ENCODE data around the gene GIPR.
A peak's percentile ranks its signal among the peaks of the same experiment; 100 is the strongest.

Gene GIPR

DNA sequence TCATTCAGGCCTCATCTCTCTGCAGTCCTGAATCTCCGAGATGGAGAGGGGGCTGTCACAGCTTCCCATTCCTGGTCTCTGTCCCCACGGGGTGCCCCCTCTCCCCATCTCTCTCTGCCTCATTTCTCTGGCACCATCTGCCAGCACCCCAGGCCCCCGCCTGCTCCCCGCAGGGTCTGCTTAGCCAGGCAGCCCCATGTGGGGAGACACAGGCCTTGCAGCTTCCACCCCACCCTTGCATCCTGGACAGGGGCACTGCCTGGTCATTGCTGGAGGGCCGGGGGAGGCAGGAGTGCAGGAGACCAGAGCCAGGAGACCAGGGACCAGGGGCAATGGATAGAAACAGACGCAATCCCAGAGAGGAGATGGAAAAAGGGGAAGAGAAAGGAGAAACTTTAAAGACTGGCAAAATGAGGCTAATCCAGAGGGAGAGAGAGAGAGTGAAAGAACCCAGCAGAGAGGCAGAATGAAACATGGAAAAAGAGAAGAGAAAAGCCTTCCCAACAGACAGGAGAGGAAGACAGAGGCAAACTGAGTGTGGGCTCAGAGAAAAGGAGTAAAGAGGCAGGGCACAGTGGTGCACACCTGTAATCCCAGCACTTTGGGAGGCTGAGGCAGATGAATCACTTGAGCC lies 8.8 kb upstream of the GIPR start:
- Histone ChIP-seq H2AFZ (ENCODE audit: low read depth, low read length) (no peak overlapping the region), H3K9me3 (ENCODE audit: low read length) (no peaks in the 10 kb centered on the region), H3K27me3 (ENCODE audit: insufficient read depth, low read length) (no peaks in the 10 kb centered on the region), H3K4me1 (ENCODE audit: insufficient read depth, low read length) (peaks cover 5% of the 10 kb centered on the region), H3K4me3 (ENCODE audit: low read length) (no peak overlapping the region), H3K36me3 (ENCODE audit: insufficient read depth, low read length) (no peaks in the 10 kb centered on the region)

DNA sequence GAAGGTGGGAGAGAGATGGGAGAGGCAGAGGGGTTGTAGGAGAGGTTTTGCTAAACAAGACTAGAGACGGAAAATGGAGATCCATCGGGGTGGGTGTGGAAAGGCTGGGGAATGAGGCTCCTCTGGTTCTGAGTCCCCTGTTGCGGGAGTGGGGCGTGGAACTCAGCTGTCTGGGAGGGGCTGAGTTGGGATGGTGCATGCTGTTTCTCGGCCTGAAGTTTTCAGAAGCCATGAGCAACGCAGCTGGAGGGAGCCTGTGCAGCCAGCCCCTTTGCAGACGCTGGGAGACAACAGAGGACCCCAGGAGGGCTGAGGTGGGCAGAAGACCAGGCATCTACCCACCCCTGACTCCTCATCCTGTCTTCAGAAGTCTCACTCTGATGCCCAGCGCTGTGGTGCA lies 7.4 kb upstream of the GIPR start:
- no peaks in the 10 kb centered on the region for H3K9me3 ChIP-seq (ENCODE audit: low read length)
- no peak overlapping the region for H3K4me3 ChIP-seq (ENCODE audit: low read length)
- peaks cover 5% of the 10 kb centered on the region for H3K4me1 ChIP-seq (ENCODE audit: insufficient read depth, low read length)

DNA sequence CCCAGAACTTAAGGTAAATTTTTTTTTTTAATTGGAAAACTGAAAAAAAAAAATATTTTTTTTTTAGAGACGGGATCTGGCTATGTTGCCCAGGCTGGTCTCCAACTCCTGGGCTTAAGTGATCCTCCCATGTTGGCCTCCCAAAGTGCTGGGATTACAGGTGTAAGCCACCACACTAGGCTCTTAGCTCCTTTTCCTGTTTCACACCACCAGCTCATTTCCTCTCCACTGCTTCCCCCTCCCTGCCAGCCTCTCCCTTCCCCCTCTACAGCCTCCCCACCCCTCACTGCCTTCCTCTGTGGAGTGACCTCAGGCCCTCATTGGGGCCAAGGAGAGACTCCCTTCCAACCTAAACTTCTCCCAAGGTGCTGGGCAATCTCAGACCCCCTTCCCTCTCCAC lies 4.2 kb upstream of the GIPR start:
- peaks cover 7% of the 10 kb centered on the region for H3K27me3 ChIP-seq (ENCODE audit: insufficient read depth, low read length)
- H3K4me1 ChIP-seq (ENCODE audit: insufficient read depth, low read length) = peaks cover 12% of the 10 kb centered on the region
- no peak overlapping the region for H3K4me3 ChIP-seq (ENCODE audit: low read length)
- no peak overlapping the region for H2AFZ ChIP-seq (ENCODE audit: low read depth, low read length)
- H3K9me3 ChIP-seq (ENCODE audit: low read length) = no peaks in the 10 kb centered on the region
- no peaks in the 10 kb centered on the region for H3K36me3 ChIP-seq (ENCODE audit: insufficient read depth, low read length)

More for the DNA sequence above, 7.4 kb upstream of the GIPR start:
- Histone ChIP-seq H3K36me3 (ENCODE audit: insufficient read depth, low read length) (no peaks in the 10 kb centered on the region), H3K27me3 (ENCODE audit: insufficient read depth, low read length) (no peaks in the 10 kb centered on the region), H2AFZ (ENCODE audit: low read depth, low read length) (no peak overlapping the region)

DNA sequence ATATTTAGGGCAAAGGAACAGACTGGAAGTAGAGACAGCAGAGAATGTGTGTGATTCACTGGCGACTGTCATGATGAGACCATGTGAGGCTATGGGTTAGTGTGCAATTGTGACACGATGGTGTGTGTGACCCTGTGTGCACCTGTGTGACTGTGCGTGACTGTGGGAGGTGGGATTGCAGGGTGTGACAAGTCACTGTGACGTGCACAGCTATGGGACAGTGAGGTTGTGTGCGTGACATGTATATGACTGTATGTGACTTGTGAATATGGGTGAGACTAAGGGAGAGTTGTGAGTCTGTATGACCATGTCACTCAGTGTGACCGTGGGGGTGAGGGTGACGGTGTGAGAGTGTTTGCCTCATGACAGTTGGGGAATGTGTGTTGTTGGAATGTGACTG lies 3.4 kb upstream of the GIPR start:
- H3K4me3 ChIP-seq (ENCODE audit: low read length) = no peak overlapping the region
- H3K9me3 ChIP-seq (ENCODE audit: low read length) = no peaks in the 10 kb centered on the region
- no peaks in the 10 kb centered on the region for H3K36me3 ChIP-seq (ENCODE audit: insufficient read depth, low read length)
- H3K4me1 ChIP-seq (ENCODE audit: insufficient read depth, low read length) = peaks cover 19% of the 10 kb centered on the region
- no peak overlapping the region for H2AFZ ChIP-seq (ENCODE audit: low read depth, low read length)
- H3K27me3 ChIP-seq (ENCODE audit: insufficient read depth, low read length) = peaks cover 13% of the 10 kb centered on the region

DNA sequence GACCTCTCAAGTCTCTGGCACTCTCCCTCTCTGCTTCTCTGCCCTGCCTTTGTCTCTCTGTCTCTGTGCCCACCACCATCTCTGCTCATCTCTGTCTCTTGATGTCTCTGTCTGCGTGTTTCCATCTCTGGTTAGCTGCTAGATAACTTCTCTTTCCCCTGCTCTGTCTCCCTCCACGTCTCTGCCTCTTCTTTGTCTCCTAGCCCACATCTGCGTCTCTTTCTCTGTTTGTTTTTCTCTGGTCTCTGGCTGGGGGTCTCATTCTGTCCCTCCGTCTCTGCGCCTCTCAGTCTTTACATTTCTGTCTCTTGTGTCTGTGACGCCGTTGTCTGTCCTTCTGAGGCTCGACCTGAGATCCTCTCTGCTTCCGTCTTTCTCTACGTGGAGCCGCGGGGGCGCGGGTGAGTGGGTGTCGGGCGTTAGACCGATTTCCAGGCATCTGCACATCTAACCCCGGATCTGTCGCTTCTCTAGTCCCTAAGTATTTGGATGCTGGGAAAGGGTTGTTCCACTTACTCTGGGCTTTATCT lies 386 bp downstream of the GIPR start:
- no peaks in the 10 kb centered on the region for H3K36me3 ChIP-seq (ENCODE audit: insufficient read depth, low read length)
- H3K27me3 ChIP-seq (ENCODE audit: insufficient read depth, low read length) = peaks cover 18% of the 10 kb centered on the region
- H3K4me1 ChIP-seq (ENCODE audit: insufficient read depth, low read length) = peaks cover 19% of the 10 kb centered on the region
- no peaks in the 10 kb centered on the region for H3K9me3 ChIP-seq (ENCODE audit: low read length)
- peak overlapping the region; percentile 7 for H2AFZ ChIP-seq (ENCODE audit: low read depth, low read length)
- H3K4me3 ChIP-seq (ENCODE audit: low read length) = peak overlapping the region; percentile 44

DNA sequence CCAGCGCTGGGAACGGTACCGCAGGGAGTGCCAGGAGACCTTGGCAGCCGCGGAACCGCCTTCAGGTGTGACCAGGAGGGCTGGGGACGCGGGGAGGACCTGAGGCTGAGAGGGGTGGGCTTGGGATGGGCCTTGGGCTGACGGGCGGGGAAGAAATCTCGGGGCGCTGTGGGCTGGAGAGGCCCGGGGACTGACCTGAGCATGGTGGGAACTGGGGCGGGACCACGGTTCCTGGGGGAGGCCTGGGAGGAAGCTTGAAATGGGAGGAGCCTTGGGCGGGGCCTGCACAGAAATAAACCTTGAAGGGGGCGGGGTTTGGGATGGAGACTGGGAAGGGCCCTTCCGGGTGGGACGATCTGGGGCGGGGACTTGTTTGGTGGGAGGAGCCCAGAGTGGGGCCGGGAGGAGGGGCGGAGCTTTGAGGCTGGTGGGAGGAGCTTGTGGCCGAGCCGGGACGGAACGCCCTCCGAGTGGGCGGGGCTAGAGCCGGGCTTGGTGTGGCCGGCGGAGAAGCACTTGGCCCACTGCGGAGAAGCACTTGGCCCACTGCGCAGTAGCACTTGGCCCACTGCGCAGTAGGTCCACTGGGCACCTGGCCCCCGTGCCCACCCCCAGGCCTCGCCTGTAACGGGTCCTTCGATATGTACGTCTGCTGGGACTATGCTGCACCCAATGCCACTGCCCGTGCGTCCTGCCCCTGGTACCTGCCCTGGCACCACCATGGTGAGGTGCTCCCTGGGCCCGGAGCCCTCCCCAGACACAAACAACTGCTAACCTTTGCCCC lies 2.8 kb downstream of the GIPR start:
- H3K9me3 ChIP-seq (ENCODE audit: low read length) = no peaks in the 10 kb centered on the region
- no peak overlapping the region for H2AFZ ChIP-seq (ENCODE audit: low read depth, low read length)
- no peaks in the 10 kb centered on the region for H3K36me3 ChIP-seq (ENCODE audit: insufficient read depth, low read length)
- H3K27me3 ChIP-seq (ENCODE audit: insufficient read depth, low read length) = peaks cover 18% of the 10 kb centered on the region
- H3K4me1 ChIP-seq (ENCODE audit: insufficient read depth, low read length) = peaks cover 19% of the 10 kb centered on the region
- no peak overlapping the region for H3K4me3 ChIP-seq (ENCODE audit: low read length)

DNA sequence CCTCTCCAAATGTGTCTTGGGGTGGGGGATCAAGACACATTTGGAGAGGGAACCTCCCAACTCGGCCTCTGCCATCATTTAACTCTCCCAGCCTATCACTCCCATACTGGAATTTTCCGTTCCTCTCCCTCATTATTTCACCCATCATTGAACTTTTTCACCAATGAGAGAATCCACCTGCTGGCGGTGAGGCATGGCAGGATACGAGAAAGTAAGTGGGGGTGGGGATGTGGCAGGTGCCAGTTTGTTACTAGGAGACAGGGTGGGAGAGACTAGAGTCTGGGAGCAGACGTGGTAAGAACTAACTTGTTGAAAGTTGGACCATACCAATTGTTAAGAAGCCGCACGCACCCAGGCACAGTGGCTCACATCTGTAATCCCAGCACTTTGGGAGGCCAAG lies 6.9 kb downstream of the GIPR start:
- no peak overlapping the region for H3K4me3 ChIP-seq (ENCODE audit: low read length)
- H3K4me1 ChIP-seq (ENCODE audit: insufficient read depth, low read length) = peaks cover 2% of the 10 kb centered on the region
- no peaks in the 10 kb centered on the region for H3K9me3 ChIP-seq (ENCODE audit: low read length)
- peaks cover 24% of the 10 kb centered on the region for H3K27me3 ChIP-seq (ENCODE audit: insufficient read depth, low read length)
- H2AFZ ChIP-seq (ENCODE audit: low read depth, low read length) = no peak overlapping the region
- no peaks in the 10 kb centered on the region for H3K36me3 ChIP-seq (ENCODE audit: insufficient read depth, low read length)

DNA sequence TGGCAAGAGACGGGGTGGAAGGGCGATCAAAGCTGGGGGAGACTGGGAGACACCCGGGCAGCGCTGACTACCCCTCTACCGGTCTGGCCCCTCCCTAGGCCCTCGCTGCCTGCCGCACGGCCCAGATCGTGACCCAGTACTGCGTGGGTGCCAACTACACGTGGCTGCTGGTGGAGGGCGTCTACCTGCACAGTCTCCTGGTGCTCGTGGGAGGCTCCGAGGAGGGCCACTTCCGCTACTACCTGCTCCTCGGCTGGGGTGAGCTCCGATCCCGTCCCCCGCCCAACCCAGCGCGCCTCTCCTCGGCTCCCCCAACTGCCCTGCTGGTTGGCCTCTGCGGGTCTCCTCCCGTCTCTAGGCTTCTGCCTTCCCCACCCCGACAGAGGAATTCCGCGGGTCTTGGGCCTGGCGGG lies 8.8 kb downstream of the GIPR start:
- H3K4me1 ChIP-seq (ENCODE audit: insufficient read depth, low read length) = peaks cover 2% of the 10 kb centered on the region
- no peak overlapping the region for H3K4me3 ChIP-seq (ENCODE audit: low read length)
- peaks cover 22% of the 10 kb centered on the region for H3K27me3 ChIP-seq (ENCODE audit: insufficient read depth, low read length)
- H3K9me3 ChIP-seq (ENCODE audit: low read length) = no peaks in the 10 kb centered on the region
- no peak overlapping the region for H2AFZ ChIP-seq (ENCODE audit: low read depth, low read length)
- no peaks in the 10 kb centered on the region for H3K36me3 ChIP-seq (ENCODE audit: insufficient read depth, low read length)

DNA sequence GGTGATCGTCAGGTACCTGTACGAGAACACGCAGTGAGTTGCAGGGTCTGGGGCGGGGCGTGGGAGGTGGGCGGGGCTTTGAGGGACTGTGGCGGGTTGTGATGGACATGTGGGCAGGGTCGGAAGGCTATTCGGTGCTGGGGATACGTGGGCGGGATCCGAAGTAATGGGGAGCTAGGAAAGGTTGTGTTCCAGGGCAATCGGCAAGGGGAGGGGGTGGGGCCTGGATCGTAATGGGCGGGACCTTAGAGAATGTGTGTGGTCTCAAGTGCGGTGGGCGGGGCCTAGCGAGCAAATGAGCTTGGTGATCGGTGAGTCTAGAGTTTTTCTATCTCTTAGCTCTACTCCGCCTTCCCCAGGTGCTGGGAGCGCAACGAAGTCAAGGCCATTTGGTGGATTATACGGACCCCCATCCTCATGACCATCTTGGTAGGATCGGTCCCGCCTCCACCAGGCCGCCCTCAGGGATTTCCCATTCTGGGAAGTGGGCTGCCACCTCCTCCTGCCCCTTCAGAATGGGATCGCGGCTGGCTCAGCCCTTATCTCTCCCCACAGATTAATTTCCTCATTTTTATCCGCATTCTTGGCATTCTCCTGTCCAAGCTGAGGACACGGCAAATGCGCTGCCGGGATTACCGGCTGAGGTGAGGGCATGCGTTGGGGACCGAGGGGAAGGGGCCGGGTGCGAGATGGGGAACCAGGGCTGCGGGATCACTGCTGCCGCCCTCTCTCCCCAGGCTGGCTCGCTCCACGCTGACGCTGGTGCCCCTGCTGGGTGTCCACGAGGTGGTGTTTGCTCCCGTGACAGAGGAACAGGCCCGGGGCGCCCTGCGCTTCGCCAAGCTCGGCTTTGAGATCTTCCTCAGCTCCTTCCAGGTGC lies 9.6 kb downstream of the GIPR start:
- peaks cover 2% of the 10 kb centered on the region for H3K4me1 ChIP-seq (ENCODE audit: insufficient read depth, low read length)
- no peak overlapping the region for H2AFZ ChIP-seq (ENCODE audit: low read depth, low read length)
- no peaks in the 10 kb centered on the region for H3K36me3 ChIP-seq (ENCODE audit: insufficient read depth, low read length)
- no peak overlapping the region for H3K4me3 ChIP-seq (ENCODE audit: low read length)
- no peaks in the 10 kb centered on the region for H3K9me3 ChIP-seq (ENCODE audit: low read length)
- peaks cover 22% of the 10 kb centered on the region for H3K27me3 ChIP-seq (ENCODE audit: insufficient read depth, low read length)

DNA sequence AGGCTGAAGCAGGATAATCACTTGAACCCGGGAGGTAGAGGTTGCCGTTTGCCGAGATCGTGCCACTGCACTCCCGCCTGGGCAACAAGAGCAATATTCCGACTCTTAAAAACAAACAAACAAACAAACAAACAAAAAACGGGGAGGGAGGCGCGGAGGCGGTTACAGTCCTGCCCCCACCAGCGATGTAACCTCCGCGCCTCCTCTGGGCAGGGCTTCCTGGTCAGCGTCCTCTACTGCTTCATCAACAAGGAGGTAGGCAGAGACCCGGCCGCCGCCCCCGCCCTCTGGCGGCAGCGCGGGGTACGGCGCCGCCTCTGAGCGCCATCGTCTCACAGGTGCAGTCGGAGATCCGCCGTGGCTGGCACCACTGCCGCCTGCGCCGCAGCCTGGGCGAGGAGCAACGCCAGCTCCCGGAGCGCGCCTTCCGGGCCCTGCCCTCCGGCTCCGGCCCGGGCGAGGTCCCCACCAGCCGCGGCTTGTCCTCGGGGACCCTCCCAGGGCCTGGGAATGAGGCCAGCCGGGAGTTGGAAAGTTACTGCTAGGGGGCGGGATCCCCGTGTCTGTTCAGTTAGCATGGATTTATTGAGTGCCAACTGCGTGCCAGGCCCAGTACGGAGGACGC lies 13.5 kb downstream of the GIPR start:
- Histone ChIP-seq H2AFZ (ENCODE audit: low read depth, low read length) (peak overlapping the region; percentile 73), H3K4me3 (ENCODE audit: low read length) (peak overlapping the region; percentile 20), H3K4me1 (ENCODE audit: insufficient read depth, low read length) (peaks cover 2% of the 10 kb centered on the region), H3K36me3 (ENCODE audit: insufficient read depth, low read length) (peaks cover 14% of the 10 kb centered on the region), H3K27me3 (ENCODE audit: insufficient read depth, low read length) (peaks cover 21% of the 10 kb centered on the region), H3K9me3 (ENCODE audit: low read length) (no peaks in the 10 kb centered on the region)

DNA sequence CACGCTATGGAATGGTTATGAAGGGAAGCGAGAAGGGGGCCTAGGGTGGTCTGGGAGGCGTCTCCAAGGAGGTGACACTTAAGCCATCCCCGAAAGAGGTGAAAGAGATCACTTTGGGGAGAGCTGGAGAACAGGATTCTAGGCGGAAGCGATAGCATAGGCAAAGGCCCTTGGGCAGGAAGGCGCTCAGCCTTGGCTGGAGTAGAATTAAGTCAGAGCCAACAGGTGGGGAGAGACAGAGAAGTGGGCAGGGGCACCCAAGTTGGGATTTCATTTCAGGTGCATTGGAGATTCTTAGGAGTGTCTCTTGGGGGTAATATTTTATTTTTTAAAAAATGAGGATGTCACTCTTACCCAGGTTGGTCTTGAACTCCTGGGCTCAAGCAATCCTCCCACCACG lies 14.1 kb downstream of the GIPR start:
- Histone ChIP-seq H3K4me3 (ENCODE audit: low read length) (no peak overlapping the region), H2AFZ (ENCODE audit: low read depth, low read length) (peak overlapping the region; percentile 73), H3K36me3 (ENCODE audit: insufficient read depth, low read length) (peaks cover 18% of the 10 kb centered on the region), H3K4me1 (ENCODE audit: insufficient read depth, low read length) (peaks cover 2% of the 10 kb centered on the region), H3K27me3 (ENCODE audit: insufficient read depth, low read length) (peaks cover 16% of the 10 kb centered on the region), H3K9me3 (ENCODE audit: low read length) (no peaks in the 10 kb centered on the region)

DNA sequence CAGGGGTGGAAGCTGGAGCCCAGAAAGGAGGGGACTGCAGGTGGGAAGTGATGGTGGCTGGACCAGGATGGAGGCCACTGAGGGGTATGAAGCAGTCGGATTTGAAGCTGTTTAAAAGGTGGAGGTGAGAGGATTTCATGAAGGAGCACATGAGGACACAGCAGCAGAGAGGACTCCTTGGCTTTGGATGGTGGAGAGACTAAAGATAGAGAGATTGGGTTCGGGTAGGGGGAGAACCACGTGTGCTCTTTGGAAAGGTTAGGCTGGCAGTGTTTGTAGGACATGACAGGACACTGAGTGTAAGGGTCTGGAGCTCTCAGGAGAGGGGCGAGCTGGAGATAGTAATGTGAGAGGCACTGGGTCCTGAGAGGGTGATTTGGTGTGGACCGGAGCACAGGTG lies 14.9 kb downstream of the GIPR start:
- peaks cover 26% of the 10 kb centered on the region for H3K36me3 ChIP-seq (ENCODE audit: insufficient read depth, low read length)
- H2AFZ ChIP-seq (ENCODE audit: low read depth, low read length) = no peak overlapping the region
- no peaks in the 10 kb centered on the region for H3K9me3 ChIP-seq (ENCODE audit: low read length)
- H3K27me3 ChIP-seq (ENCODE audit: insufficient read depth, low read length) = peaks cover 10% of the 10 kb centered on the region
- no peak overlapping the region for H3K4me3 ChIP-seq (ENCODE audit: low read length)
- peaks cover under 1% of the 10 kb centered on the region for H3K4me1 ChIP-seq (ENCODE audit: insufficient read depth, low read length)

All from neuron (in vitro differentiated cells).